ENCODE data around the gene CIZ1. TPM values are rescaled to one million over a fixed set of nuclear protein-coding genes. Genes with fewer than 3 reads are reported as not detected.

CIZ1 gene
- total RNA-seq, 1 donor from 2014 or later: 170 TPM

- DNase-seq (ENCODE audit: extremely low spot score, unreplicated experiment): no peak
- H3K4me3 Mint-ChIP-seq (ENCODE audit: unreplicated experiment): no peak overlapping the region
Measured at GRCh38 chr9:128164307-128164885, 27.0 kb downstream of the CIZ1 start.

GRCh38 chr9:128163523-128164306, 27.7 kb downstream of the CIZ1 start:
- Mint-ChIP-seq H3K27ac (ENCODE audit: unreplicated experiment) (no peak overlapping the region), H3K27me3 (ENCODE audit: unreplicated experiment) (no peaks in the 10 kb centered on the region), H3K36me3 (ENCODE audit: unreplicated experiment) (peaks cover 22% of the 10 kb centered on the region), H3K4me3 (ENCODE audit: unreplicated experiment) (no peak overlapping the region), H3K4me1 (ENCODE audit: unreplicated experiment) (peaks cover 12% of the 10 kb centered on the region), H3K9me3 (ENCODE audit: unreplicated experiment) (no peaks in the 10 kb centered on the region)
- DNase-seq (ENCODE audit: extremely low spot score, unreplicated experiment): no peak
- no peak for TF ChIP-seq CTCF (IDR thresholded peaks at IDR 0.05)

More at GRCh38 chr9:128164307-128164885, 27.0 kb downstream of the CIZ1 start:
- H3K27ac Mint-ChIP-seq (ENCODE audit: unreplicated experiment): no peak overlapping the region
- H3K27me3 Mint-ChIP-seq (ENCODE audit: unreplicated experiment): no peaks in the 10 kb centered on the region
- H3K4me1 Mint-ChIP-seq (ENCODE audit: unreplicated experiment): peaks cover 12% of the 10 kb centered on the region
- H3K36me3 Mint-ChIP-seq (ENCODE audit: unreplicated experiment): peaks cover 28% of the 10 kb centered on the region
- H3K9me3 Mint-ChIP-seq (ENCODE audit: unreplicated experiment): no peaks in the 10 kb centered on the region
- no peak for TF ChIP-seq CTCF (IDR thresholded peaks at IDR 0.05)

DNA sequence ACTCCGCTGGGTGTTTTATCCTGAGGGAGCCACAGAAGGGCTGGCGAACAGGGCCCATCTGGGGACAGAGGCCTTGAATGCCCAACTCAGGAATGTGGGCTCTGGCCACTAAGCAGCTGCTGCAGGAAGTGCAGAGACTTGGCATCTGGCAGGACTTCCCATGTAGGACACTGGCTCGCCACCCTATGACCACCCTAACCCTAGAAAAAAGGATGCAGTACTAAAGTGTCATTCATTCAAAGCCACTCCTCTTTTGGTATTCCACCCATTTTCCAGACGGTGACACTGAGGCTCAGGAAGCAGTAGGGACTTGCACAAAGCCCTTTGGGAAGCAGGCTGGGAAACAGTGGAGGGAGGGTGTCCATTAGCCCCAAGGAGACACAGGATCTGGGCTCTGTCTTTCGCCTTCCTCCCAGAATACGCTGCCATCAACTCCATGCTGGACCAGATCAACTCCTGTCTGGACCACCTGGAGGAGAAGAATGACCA, 28.3 kb downstream of the CIZ1 start:
- TF ChIP-seq CTCF (IDR thresholded peaks at IDR 0.05): no peak
- Mint-ChIP-seq H3K4me1 (ENCODE audit: unreplicated experiment) (peaks cover 12% of the 10 kb centered on the region), H3K36me3 (ENCODE audit: unreplicated experiment) (peaks cover 20% of the 10 kb centered on the region), H3K27ac (ENCODE audit: unreplicated experiment) (no peak overlapping the region), H3K9me3 (ENCODE audit: unreplicated experiment) (no peaks in the 10 kb centered on the region), H3K4me3 (ENCODE audit: unreplicated experiment) (no peak overlapping the region), H3K27me3 (ENCODE audit: unreplicated experiment) (no peaks in the 10 kb centered on the region)
- no peak for DNase-seq (ENCODE audit: extremely low spot score, unreplicated experiment)

GRCh38 chr9:128162215-128163026, 29.0 kb downstream of the CIZ1 start:
- H3K4me1 Mint-ChIP-seq (ENCODE audit: unreplicated experiment): peaks cover 12% of the 10 kb centered on the region
- no peaks in the 10 kb centered on the region for H3K9me3 Mint-ChIP-seq (ENCODE audit: unreplicated experiment)
- H3K27ac Mint-ChIP-seq (ENCODE audit: unreplicated experiment): no peak overlapping the region
- peaks cover 20% of the 10 kb centered on the region for H3K36me3 Mint-ChIP-seq (ENCODE audit: unreplicated experiment)
- no peaks in the 10 kb centered on the region for H3K27me3 Mint-ChIP-seq (ENCODE audit: unreplicated experiment)
- no peak for TF ChIP-seq CTCF (IDR thresholded peaks at IDR 0.05)
- no peak for DNase-seq (ENCODE audit: extremely low spot score, unreplicated experiment)
- H3K4me3 Mint-ChIP-seq (ENCODE audit: unreplicated experiment): no peak overlapping the region

All from osteocyte (in vitro differentiated cells).